Measurements from ENCODE around the gene RASSF7.
"Not testable (repeated sequence)": the region's sequence is repeated elsewhere in the genome, so short reads cannot be mapped to it uniquely, and the experiment has no call there.

The RASSF7 gene

GRCh38 chr11:560305-561147 lies at the start of gene RASSF7, which contains the start of gene LMNTD2:
TSS of gene RASSF7 (plus strand) at chr11:560970. CDS start at chr11:561769, 799 bp downstream.
TSS of gene LMNTD2 (minus strand) at chr11:560738. CDS start at chr11:560716, 22 bp downstream.
- Histone ChIP-seq H3K9me3 (ENCODE audit: control insufficient read depth, insufficient read depth, low read length) (no peaks in the 10 kb centered on the region), H3K36me3 (ENCODE audit: insufficient read depth, low read length) (no peaks in the 10 kb centered on the region), H3K9ac (ENCODE audit: low read depth, low read length) (peak within 1 kb of the TSS; percentile 83), H3K4me1 (ENCODE audit: insufficient read depth, low read length) (peaks cover 9% of the 10 kb centered on the region)

DNA sequence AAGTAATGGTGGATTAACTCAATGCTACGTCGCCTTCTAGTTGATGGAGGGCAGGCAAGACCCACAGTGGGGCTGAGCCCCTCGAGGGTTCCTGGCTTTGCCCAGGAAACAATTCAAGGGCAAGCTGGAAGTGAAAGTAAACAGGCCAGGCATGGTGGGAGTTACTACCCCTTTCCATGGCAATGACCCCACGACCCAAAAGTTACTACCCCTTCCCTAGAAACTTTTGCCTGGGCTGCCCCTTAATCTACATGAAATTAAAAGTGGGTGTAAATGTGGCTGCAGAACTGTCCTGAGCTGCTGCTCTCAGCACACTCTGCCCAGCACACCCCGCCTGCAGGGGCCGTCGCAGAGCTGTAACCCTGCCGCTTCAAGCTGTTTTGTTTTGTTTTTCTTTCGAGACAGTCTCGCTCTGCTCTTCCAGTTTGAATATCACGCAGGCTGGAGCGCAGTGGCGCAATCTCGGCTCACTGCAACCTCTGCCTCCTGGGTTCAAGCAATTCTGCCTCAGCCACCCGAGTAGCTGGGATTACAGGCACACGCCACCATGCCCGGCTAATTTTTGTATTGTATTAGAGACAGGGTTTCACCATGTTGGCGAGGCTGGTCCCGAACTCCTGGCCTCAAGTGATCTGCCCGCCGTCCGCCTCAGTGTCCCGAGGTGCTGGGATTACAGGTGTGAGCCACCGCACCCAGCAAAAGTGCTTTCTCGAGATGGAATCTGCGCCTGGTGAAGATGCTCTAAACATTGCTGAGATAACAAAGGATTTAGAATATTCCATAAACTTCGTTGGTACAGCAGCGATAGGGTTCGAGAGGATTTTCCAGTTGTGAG lies 47.8 kb upstream of the RASSF7 start:
- Histone ChIP-seq H3K4me1 (ENCODE audit: insufficient read depth, low read length) (no peaks in the 10 kb centered on the region), H3K36me3 (ENCODE audit: insufficient read depth, low read length) (peaks cover 4% of the 10 kb centered on the region), H3K9ac (ENCODE audit: low read depth, low read length) (no peak overlapping the region), H3K9me3 (ENCODE audit: control insufficient read depth, insufficient read depth, low read length) (no peaks in the 10 kb centered on the region)

DNA sequence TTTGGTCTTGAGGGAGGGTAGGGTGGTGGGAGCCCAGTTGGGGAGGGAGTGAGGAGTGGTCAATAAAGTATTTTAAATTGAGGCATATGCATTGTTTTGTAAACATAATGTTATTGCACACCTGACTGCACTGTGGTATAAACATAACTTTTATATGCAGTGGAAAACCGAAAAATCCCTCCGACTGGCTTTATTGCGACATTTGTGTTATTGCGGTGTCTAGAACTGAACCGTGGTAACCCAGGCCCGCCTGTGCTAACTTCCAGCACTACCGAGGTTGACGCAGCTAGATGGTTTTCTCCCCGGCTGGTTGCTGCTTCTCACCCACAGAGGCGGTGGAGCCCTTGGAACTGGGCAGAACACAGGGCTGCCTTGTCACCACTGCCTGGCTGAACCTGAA lies 46.2 kb upstream of the RASSF7 start:
- Histone ChIP-seq H3K36me3 (ENCODE audit: insufficient read depth, low read length) (no peaks in the 10 kb centered on the region), H3K9me3 (ENCODE audit: control insufficient read depth, insufficient read depth, low read length) (no peaks in the 10 kb centered on the region), H3K4me1 (ENCODE audit: insufficient read depth, low read length) (no peaks in the 10 kb centered on the region), H3K9ac (ENCODE audit: low read depth, low read length) (no peak overlapping the region)

- H3K9me3 ChIP-seq (ENCODE audit: control insufficient read depth, insufficient read depth, low read length): no peaks in the 10 kb centered on the region
- no peaks in the 10 kb centered on the region for H3K4me1 ChIP-seq (ENCODE audit: insufficient read depth, low read length)
- no peaks in the 10 kb centered on the region for H3K36me3 ChIP-seq (ENCODE audit: insufficient read depth, low read length)
- H3K9ac ChIP-seq (ENCODE audit: low read depth, low read length): no peak overlapping the region
These were observed 45.6 kb upstream of the RASSF7 start for GRCh38 chr11:515131-515530.

DNA sequence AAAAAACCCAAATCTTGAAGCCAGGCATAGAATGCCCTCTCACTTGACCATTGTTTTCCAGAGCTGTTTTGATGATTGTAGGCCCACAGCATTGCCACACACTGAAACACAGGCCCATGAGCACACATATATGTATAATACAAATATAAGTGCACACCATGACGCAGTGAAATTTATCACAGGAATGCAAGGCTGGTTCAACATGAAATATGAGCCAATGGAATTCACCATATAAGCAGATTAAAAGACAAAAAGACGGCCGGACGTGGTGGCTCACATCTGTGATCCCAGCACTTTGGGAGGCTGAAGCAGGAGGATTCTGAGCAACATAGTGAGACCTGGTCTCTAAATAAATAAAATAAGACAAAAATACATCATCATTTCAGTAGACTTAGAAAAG lies 44.4 kb upstream of the RASSF7 start:
- H3K9ac ChIP-seq (ENCODE audit: low read depth, low read length): no peak overlapping the region
- no peaks in the 10 kb centered on the region for H3K36me3 ChIP-seq (ENCODE audit: insufficient read depth, low read length)
- no peaks in the 10 kb centered on the region for H3K9me3 ChIP-seq (ENCODE audit: control insufficient read depth, insufficient read depth, low read length)
- no peaks in the 10 kb centered on the region for H3K4me1 ChIP-seq (ENCODE audit: insufficient read depth, low read length)

- H3K9ac ChIP-seq (ENCODE audit: low read depth, low read length); H3K4me1 ChIP-seq (ENCODE audit: insufficient read depth, low read length); H3K36me3 ChIP-seq (ENCODE audit: insufficient read depth, low read length); H3K9me3 ChIP-seq (ENCODE audit: control insufficient read depth, insufficient read depth, low read length): not testable (repeated sequence)
These were observed 43.7 kb upstream of the RASSF7 start for GRCh38 chr11:516918-517685.

- peak overlapping the region; percentile 36; the same call in 1 of the 2 replicates for H3K9ac ChIP-seq (ENCODE audit: low read depth, low read length)
- no peaks in the 10 kb centered on the region for H3K4me1 ChIP-seq (ENCODE audit: insufficient read depth, low read length)
- H3K9me3 ChIP-seq (ENCODE audit: control insufficient read depth, insufficient read depth, low read length): no peaks in the 10 kb centered on the region; the same call in 1 of the 2 replicates
- H3K36me3 ChIP-seq (ENCODE audit: insufficient read depth, low read length): no peaks in the 10 kb centered on the region
These were observed 42.1 kb upstream of the RASSF7 start for GRCh38 chr11:518463-519202.

- no peaks in the 10 kb centered on the region for H3K36me3 ChIP-seq (ENCODE audit: insufficient read depth, low read length)
- no peaks in the 10 kb centered on the region for H3K4me1 ChIP-seq (ENCODE audit: insufficient read depth, low read length)
- H3K9ac ChIP-seq (ENCODE audit: low read depth, low read length): no peak overlapping the region
These were observed 40.2 kb upstream of the RASSF7 start for GRCh38 chr11:520428-521176.

DNA sequence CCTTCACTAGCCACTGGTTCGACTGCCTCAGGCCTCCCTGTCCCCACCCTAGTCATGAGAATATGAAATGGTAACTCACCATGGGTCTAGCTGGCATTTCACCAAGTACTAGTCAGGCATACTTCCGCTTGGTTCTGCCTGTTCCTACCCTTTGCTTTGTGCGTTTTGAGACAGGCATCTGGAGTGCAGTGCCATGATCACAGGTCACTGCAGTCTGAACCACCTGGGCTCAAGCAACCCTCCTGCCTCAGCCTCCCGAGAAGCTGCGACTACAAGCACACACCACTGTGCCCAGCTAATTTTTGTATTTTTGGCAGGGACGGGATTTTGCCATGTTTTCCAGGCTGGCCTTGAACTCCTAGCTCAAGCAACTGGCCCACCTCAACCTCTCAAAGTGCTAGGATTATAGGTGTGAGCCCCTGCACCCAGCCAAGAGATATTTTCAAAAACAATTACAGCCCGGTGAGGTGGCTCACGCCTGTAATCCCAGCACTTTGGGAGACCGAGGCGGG lies 39.5 kb upstream of the RASSF7 start:
- Histone ChIP-seq H3K9me3 (ENCODE audit: control insufficient read depth, insufficient read depth, low read length) (no peaks in the 10 kb centered on the region; the same call in 1 of the 2 replicates), H3K9ac (ENCODE audit: low read depth, low read length) (no peak overlapping the region), H3K36me3 (ENCODE audit: insufficient read depth, low read length) (no peaks in the 10 kb centered on the region), H3K4me1 (ENCODE audit: insufficient read depth, low read length) (no peaks in the 10 kb centered on the region)

More at GRCh38 chr11:520428-521176, 40.2 kb upstream of the RASSF7 start:
- no peaks in the 10 kb centered on the region; the same call in 1 of the 2 replicates for H3K9me3 ChIP-seq (ENCODE audit: control insufficient read depth, insufficient read depth, low read length)

DNA sequence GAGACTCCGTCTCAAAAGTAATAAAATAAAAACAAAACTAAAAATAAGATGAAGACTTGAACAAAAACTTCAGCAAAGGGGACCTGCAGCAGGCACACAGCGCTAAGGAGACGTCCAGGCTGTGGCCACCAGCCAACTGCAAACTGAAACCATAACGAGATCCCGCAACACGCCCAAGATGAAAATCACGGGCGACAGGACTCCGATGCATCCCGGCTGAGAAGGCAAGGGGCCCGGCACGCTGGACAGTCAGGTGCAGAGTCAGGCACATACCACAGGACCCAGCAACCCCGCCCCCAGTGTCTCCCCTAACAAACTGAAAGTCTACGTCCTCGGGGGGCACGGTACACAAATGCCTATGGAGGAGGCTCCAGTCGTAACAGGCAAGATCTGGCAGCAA lies 34.6 kb upstream of the RASSF7 start:
- Histone ChIP-seq H3K36me3 (ENCODE audit: insufficient read depth, low read length) (no peaks in the 10 kb centered on the region), H3K9ac (ENCODE audit: low read depth, low read length) (no peak overlapping the region), H3K4me1 (ENCODE audit: insufficient read depth, low read length) (no peaks in the 10 kb centered on the region)

GRCh38 chr11:528166-528814 lies 32.5 kb upstream of the RASSF7 start:
- Histone ChIP-seq H3K36me3 (ENCODE audit: insufficient read depth, low read length) (no peaks in the 10 kb centered on the region), H3K9me3 (ENCODE audit: control insufficient read depth, insufficient read depth, low read length) (no peaks in the 10 kb centered on the region), H3K4me1 (ENCODE audit: insufficient read depth, low read length) (no peaks in the 10 kb centered on the region), H3K9ac (ENCODE audit: low read depth, low read length) (no peak overlapping the region)

More for the DNA sequence above, 34.6 kb upstream of the RASSF7 start:
- no peaks in the 10 kb centered on the region; the same call in 1 of the 2 replicates for H3K9me3 ChIP-seq (ENCODE audit: control insufficient read depth, insufficient read depth, low read length)

DNA sequence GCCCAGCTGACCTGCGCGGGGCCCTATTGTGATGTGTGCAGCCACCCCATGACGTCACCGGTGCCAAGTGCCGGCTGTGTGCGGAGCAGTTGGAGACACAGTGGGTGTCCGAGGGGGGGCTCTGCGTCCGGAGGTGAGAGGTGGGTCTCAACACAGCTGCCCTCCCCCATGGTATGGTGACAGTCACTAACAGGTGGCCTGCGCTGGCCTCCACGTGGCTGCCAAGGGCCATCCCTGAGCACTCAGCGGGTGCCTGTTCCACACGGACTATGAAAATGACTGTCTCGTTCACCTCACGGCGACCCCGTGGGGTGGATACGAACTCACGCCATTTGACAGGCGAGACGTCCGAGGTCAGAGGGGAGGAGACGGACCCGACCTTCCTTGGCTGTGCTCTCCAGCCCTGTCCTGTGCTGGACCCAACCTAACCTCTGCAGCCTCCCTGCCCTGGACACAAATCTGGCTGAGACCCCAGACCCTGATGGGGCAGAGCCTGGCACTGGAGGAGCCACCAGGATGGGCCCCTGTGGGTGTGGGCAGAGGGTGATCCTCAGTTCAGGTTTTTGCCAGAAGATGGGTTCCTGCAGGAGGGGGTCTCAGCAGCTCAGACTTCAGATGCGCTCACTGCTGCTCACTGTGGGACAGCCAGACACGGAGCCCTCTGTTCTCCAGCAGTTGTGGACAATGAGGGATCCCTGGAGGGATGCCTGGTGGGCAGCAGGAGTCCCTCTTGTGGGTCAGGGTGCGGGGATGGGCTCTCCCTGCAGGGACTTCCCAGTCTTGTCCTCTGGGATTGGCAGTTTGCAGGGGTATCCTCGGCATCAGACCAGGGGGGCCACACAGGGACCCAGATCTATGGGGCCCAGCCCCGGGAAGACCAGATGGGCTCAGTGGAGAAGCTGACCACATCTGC lies 31.7 kb upstream of the RASSF7 start:
- Histone ChIP-seq H3K9me3 (ENCODE audit: control insufficient read depth, insufficient read depth, low read length) (no peaks in the 10 kb centered on the region), H3K9ac (ENCODE audit: low read depth, low read length) (no peak overlapping the region), H3K4me1 (ENCODE audit: insufficient read depth, low read length) (no peaks in the 10 kb centered on the region), H3K36me3 (ENCODE audit: insufficient read depth, low read length) (peaks cover 3% of the 10 kb centered on the region; the same call in 1 of the 2 replicates)
